Activated T-helper 2 cell treated with anti-CD3 and anti-CD28 coated beads, Interferon-gamma antibody, Interleukin-2, Interleukin-4, amounts not matched to agents 10 μg/mL and 5 μg/mL and 100 μg/mL, durations not matched to agents 14 hours and 24 hours and 36 hours (primary cell): ENCODE measurements around the gene TKFC. TPM values are rescaled to one million over a fixed set of nuclear protein-coding genes. Genes with fewer than 3 reads are reported as not detected.

ENCODE experiments used
- total RNA-seq: library from RNA; stranded (reverse); gene quantifications from 2 replicates; pipeline ENCODE4 v1.2.3, GENCODE V29; 2022

The TKFC gene
- total RNA-seq, 1 donor from 2014 or later = 72.8 TPM

Other genes starting within 250 kb of the TKFC start
- 395 and 399 TPM in 2 replicates for gene CD5, start 230.7 kb upstream of the TKFC start, total RNA-seq
- 10.6 and 12.5 TPM in 2 replicates for gene VPS37C, start 171.8 kb upstream of the TKFC start, total RNA-seq
- gene PGA3, start 129.7 kb upstream of the TKFC start, total RNA-seq = not detected in 2 replicates
- gene PGA4, start 110.9 kb upstream of the TKFC start, total RNA-seq = not detected in 2 replicates
- gene PGA5, start 92.1 kb upstream of the TKFC start, total RNA-seq = not detected in 2 replicates
- gene VWCE, start 37.9 kb upstream of the TKFC start, total RNA-seq = 8.1 and 10.1 TPM in 2 replicates
- 260 and 264 TPM in 2 replicates for gene DDB1, start 123 bp upstream of the TKFC start, total RNA-seq
- 32.9 and 34.1 TPM in 2 replicates for gene CYB561A3, start 28.7 kb downstream of the TKFC start, total RNA-seq
- 52.3 and 54.5 TPM in 2 replicates for gene TMEM138, start 29.1 kb downstream of the TKFC start, total RNA-seq
- 18.5 and 20.5 TPM in 2 replicates for gene TMEM216, start 59.4 kb downstream of the TKFC start, total RNA-seq
- gene CPSF7, start 96.7 kb downstream of the TKFC start, total RNA-seq = 123 and 135 TPM in 2 replicates
- 41.6 and 46.4 TPM in 2 replicates for gene SDHAF2, start 96.9 kb downstream of the TKFC start, total RNA-seq
- gene LRRC10B, start 175.5 kb downstream of the TKFC start, total RNA-seq = 0.07 and 0.11 TPM in 2 replicates
- gene SYT7, start 247.8 kb downstream of the TKFC start, total RNA-seq = 0.09 and 0.30 TPM in 2 replicates